HL-60 (cell line): ENCODE results near the gene SPI1.

Source experiments
- DNase-seq, 2 experiments: peaks; one replicate each; pipeline ENCODE4 v3.0.0-alpha.2; 2010 to 2020; ENCODE audit warnings: low read depth in 1 of 2, low spot score in 1 of 2
- H3K27ac ChIP-seq: fragments of 250-450 bp; sonication (Bioruptor Pico); replicated peaks from 2 replicates; pipeline ENCODE4 v1.5.1; 2020; ENCODE audit warnings: mild to moderate bottlenecking, moderate library complexity
- H3K27me3 ChIP-seq: fragments of 250-450 bp; sonication (Bioruptor Pico); 2 replicates; pipeline ENCODE4 v1.5.1; 2021; ENCODE audit warnings: mild to moderate bottlenecking, moderate library complexity; ENCODE audit not compliant: insufficient read depth, poor library complexity, severe bottlenecking
- H3K4me3 ChIP-seq: replicated peaks from 2 replicates; pipeline ENCODE4 v1.5.1; 2011; ENCODE audit warnings: mild to moderate bottlenecking, control low read depth, low read length; ENCODE audit not compliant: insufficient read depth
- CTCF ChIP-seq: IDR thresholded peaks from one replicate; pipeline ENCODE4 v1.5.1; 2011; ENCODE audit warnings: low read length, control low read depth, inconsistent platforms; ENCODE audit not compliant: insufficient read depth
- GABPA ChIP-seq: IDR thresholded peaks from 2 replicates; pipeline ENCODE4 v1.6.1; 2012; ENCODE audit warnings: low read depth
- POLR2AphosphoS5 ChIP-seq: IDR thresholded peaks from 2 replicates; pipeline ENCODE4 v1.6.1; 2012; ENCODE audit warnings: low read depth
- REST ChIP-seq: IDR thresholded peaks from 2 replicates; pipeline ENCODE4 v1.6.1; 2012; ENCODE audit warnings: low read depth; ENCODE audit not compliant: insufficient replicate concordance
- SPI1 ChIP-seq: IDR thresholded peaks from 2 replicates; pipeline ENCODE4 v1.6.1; 2012; ENCODE audit warnings: low read depth, mild to moderate bottlenecking, borderline replicate concordance

SPI1 gene

GRCh38 chr11:47333886-47334443 is 44.4 kb downstream of the SPI1 start:
- no peak for TF ChIP-seq CTCF
- no peak for TF ChIP-seq POLR2AphosphoS5
- TF ChIP-seq REST = no peak
- TF ChIP-seq GABPA = no peak
- TF ChIP-seq SPI1 = no peak
- DNase-seq = no peak
- Histone ChIP-seq H3K27ac (no peak overlapping the region), H3K27me3 (no peaks in the 10 kb centered on the region), H3K4me3 (no peak overlapping the region)

GRCh38 chr11:47333526-47333845 is 44.9 kb downstream of the SPI1 start:
- Histone ChIP-seq H3K27ac (no peak overlapping the region), H3K4me3 (no peak overlapping the region), H3K27me3 (no peaks in the 10 kb centered on the region)
- DNase-seq = no peak
- no peak for TF ChIP-seq POLR2AphosphoS5
- TF ChIP-seq GABPA = no peak
- no peak for TF ChIP-seq SPI1
- TF ChIP-seq CTCF = no peak
- no peak for TF ChIP-seq REST

GRCh38 chr11:47332791-47333525 is 45.4 kb downstream of the SPI1 start:
- no peak for DNase-seq
- TF ChIP-seq REST (no peak), GABPA (no peak), POLR2AphosphoS5 (no peak), SPI1 (no peak), CTCF (no peak)
- Histone ChIP-seq H3K4me3 (no peak overlapping the region), H3K27ac (no peak overlapping the region), H3K27me3 (no peaks in the 10 kb centered on the region)
